Ishikawa (cell line): ENCODE results near the gene OR9Q2.

Experiments used
- RAD21 ChIP-seq: IDR thresholded peaks from 2 replicates; pipeline ENCODE4 v1.6.1; 2012; ENCODE audit warnings: low read depth
- TAF1 ChIP-seq: IDR thresholded peaks from 2 replicates; pipeline ENCODE4 v1.6.1; 2012; ENCODE audit warnings: low read depth, mild to moderate bottlenecking
- YY1 ChIP-seq: IDR thresholded peaks from 2 replicates; pipeline ENCODE4 v1.6.1; 2012; ENCODE audit warnings: low read depth
- TF ChIP-seq, protein P1 (sequence below): IDR thresholded peaks from 2 replicates; pipeline ENCODE4 v1.6.1; 2012; ENCODE audit warnings: low read depth, mild to moderate bottlenecking

DNA sequence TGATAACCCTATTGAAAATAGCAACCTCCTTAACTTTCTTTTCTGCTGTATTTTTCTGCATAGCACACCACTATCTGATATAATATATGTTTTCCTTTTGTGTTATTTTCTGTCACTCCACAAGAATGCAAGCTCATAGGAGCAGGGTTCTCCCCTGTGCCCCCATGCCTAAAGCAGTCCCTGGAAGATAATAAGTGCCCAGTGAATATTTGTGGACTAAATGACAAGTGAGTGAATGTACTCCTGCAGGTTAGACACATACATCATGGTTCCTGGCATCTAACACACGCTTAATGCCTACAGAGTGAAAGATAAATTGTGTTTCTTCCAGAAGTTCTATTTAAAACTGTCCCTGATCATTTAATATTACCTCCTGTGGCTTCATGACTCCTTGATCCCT is 23.9 kb upstream of the OR9Q2 start:
- TF ChIP-seq TAF1 = no peak
- TF ChIP-seq YY1 = no peak
- no peak for TF ChIP-seq RAD21
- TF ChIP-seq, protein P1, sequence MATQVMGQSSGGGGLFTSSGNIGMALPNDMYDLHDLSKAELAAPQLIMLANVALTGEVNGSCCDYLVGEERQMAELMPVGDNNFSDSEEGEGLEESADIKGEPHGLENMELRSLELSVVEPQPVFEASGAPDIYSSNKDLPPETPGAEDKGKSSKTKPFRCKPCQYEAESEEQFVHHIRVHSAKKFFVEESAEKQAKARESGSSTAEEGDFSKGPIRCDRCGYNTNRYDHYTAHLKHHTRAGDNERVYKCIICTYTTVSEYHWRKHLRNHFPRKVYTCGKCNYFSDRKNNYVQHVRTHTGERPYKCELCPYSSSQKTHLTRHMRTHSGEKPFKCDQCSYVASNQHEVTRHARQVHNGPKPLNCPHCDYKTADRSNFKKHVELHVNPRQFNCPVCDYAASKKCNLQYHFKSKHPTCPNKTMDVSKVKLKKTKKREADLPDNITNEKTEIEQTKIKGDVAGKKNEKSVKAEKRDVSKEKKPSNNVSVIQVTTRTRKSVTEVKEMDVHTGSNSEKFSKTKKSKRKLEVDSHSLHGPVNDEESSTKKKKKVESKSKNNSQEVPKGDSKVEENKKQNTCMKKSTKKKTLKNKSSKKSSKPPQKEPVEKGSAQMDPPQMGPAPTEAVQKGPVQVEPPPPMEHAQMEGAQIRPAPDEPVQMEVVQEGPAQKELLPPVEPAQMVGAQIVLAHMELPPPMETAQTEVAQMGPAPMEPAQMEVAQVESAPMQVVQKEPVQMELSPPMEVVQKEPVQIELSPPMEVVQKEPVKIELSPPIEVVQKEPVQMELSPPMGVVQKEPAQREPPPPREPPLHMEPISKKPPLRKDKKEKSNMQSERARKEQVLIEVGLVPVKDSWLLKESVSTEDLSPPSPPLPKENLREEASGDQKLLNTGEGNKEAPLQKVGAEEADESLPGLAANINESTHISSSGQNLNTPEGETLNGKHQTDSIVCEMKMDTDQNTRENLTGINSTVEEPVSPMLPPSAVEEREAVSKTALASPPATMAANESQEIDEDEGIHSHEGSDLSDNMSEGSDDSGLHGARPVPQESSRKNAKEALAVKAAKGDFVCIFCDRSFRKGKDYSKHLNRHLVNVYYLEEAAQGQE = no peak
